ENCODE results near the gene TRIM63. TPM values are rescaled to one million over a fixed set of nuclear protein-coding genes. Genes with fewer than 3 reads are reported as not detected.

Gene TRIM63
- total RNA-seq, 1 experiment from 2014 or later, result 0.07 TPM

DNA sequence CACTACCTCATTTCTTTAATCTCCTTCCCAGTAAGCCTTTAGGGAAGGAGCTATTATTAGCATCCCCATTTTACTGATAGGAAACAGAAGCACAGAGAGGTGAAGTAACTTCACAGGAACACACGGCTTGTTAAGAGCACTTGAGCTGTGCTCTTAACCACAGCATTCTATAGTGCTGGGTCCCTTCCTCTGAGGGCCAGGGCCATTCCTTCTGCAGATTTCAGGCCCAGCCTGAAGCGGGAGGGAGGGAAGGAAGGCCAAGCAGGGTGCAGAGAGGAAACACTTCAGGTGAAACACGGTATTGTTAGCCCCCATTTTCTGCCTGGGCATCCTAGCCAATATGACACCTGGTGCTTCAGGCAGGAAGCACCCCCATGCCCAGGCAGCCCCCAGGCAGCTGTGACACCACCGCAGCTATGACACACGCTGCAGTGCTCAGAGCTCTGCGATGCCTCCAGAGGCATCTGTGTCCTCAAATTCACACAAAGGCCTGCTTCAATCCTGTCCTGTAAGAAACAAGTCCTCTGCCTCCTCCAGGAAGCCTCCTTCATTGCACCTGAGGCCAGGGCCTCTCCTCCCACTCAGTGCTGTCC, 50.4 kb downstream of the TRIM63 start:
- DNase-seq (ENCODE audit: low read depth), result no peak

- peak; percentile 43 for DNase-seq (ENCODE audit: low read depth)
Measured at GRCh38 chr1:26016258-26016952, 51.0 kb downstream of the TRIM63 start.

DNA sequence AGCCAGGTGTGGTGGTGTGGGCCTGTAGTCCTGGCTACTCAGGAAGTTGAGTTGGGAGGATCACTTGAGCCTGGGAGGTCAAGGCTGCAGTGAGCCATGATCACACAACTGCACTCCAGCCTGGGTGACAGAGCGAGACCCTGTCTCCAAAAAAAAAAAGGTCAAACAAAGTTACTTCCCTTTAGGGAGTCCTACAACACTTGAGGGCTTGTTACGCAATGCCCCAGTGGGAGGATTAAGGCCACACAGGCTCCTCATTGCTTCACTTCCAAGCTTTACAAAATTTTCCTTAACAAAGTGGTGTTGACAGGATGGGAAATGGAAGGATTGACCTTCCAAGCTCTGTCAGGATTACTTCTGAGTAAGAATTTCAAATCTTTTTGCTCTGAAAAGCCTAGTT, 52.1 kb downstream of the TRIM63 start:
- DNase-seq (ENCODE audit: low read depth), result peak; percentile 48

DNA sequence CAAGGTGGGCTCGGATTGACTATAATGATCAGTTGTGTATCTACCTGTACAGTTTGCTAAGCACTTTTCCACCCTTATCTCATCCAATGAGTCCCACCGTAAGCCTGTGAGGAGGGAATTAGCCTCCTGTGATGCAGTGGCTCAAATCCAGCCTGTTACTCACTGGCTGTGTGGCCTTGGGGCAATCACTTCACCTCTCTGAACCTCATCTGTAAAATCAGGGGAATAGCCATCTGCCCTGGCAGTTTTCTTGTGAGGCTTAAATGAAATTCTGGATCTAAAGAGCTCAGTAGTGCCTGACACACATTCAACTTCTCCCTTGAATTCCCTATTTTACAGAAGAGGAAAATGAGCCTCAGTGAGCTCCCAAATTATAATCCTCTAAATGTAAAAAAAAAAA, 53.3 kb downstream of the TRIM63 start:
- no peak for DNase-seq (ENCODE audit: low read depth)

- DNase-seq (ENCODE audit: low read depth), result no peak
Measured at GRCh38 chr1:26012864-26013263, 54.6 kb downstream of the TRIM63 start.

DNA sequence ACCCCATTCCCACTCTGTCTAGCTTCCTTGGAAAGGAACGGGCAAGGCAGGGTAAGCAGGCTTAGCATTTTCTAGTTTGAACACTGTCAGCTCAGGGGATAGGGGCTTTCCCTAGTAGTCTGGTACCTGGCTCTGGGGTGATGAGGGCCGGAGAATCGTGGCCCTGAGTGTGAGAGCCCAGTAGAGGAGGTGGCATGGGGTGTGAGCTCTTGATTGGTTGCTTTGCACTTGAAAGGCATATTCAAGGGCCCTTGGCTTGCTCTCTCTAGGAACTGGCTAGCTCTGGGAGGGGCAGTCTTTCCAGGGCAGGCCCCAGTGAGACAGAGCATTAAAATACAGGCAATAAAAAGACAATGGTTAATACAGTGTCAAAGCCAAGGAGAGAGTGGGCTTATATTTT, 56.6 kb downstream of the TRIM63 start:
- no peak for DNase-seq (ENCODE audit: low read depth)

GRCh38 chr1:26009796-26010447, 57.5 kb downstream of the TRIM63 start:
- DNase-seq (ENCODE audit: low read depth), result peak; percentile 37

GRCh38 chr1:26006710-26007109, 60.7 kb downstream of the TRIM63 start:
- no peak for DNase-seq (ENCODE audit: low read depth)

- DNase-seq (ENCODE audit: low read depth), result no peak
Measured at GRCh38 chr1:26005434-26006105, 61.9 kb downstream of the TRIM63 start.

GRCh38 chr1:26003756-26004155, 63.7 kb downstream of the TRIM63 start:
- no peak for DNase-seq (ENCODE audit: low read depth)

GRCh38 chr1:26003262-26003661, 64.2 kb downstream of the TRIM63 start:
- no peak for DNase-seq (ENCODE audit: low read depth)

Other genes starting within 250 kb of the TRIM63 start
- 45.0 and 45.6 TPM in 2 replicates for gene MTFR1L, start 247.7 kb downstream of the TRIM63 start, total RNA-seq (2014; rRNA removed; shearing (Covaris generic))
- gene AUNIP, start 208.2 kb downstream of the TRIM63 start, total RNA-seq (2014; rRNA removed; shearing (Covaris generic)), result 7.1 and 9.1 TPM in 2 replicates
- gene PAQR7, start 191.9 kb downstream of the TRIM63 start, total RNA-seq (2014; rRNA removed; shearing (Covaris generic)), result 6.5 and 6.8 TPM in 2 replicates
- 377 and 462 TPM in 2 replicates for gene STMN1, start 161.2 kb downstream of the TRIM63 start, total RNA-seq (2014; rRNA removed; shearing (Covaris generic))
- gene PAFAH2, start 69.6 kb downstream of the TRIM63 start, total RNA-seq (2014; rRNA removed; shearing (Covaris generic)), result 5.1 and 7.5 TPM in 2 replicates
- 0.34 TPM in 1 of 2 replicates, not detected in the other for gene EXTL1, start 45.9 kb downstream of the TRIM63 start, total RNA-seq (2014; rRNA removed; shearing (Covaris generic))
- 0.52 and 1.8 TPM in 2 replicates for gene SLC30A2, start 21.5 kb downstream of the TRIM63 start, total RNA-seq (2014; rRNA removed; shearing (Covaris generic))
- gene PDIK1L, start 44.2 kb upstream of the TRIM63 start, total RNA-seq (2014; rRNA removed; shearing (Covaris generic)), result 9.0 and 9.3 TPM in 2 replicates
- gene FAM110D, start 91.4 kb upstream of the TRIM63 start, total RNA-seq (2014; rRNA removed; shearing (Covaris generic)), result not detected in 2 replicates
- not detected in 2 replicates for gene C1orf232, start 101.3 kb upstream of the TRIM63 start, total RNA-seq (2014; rRNA removed; shearing (Covaris generic))
- gene ZNF593, start 102.3 kb upstream of the TRIM63 start, total RNA-seq (2014; rRNA removed; shearing (Covaris generic)), result 22.4 and 23.0 TPM in 2 replicates
- gene ZNF593OS, start 104.2 kb upstream of the TRIM63 start, total RNA-seq (2014; rRNA removed; shearing (Covaris generic)), result not detected in 2 replicates
- 0.49 TPM in 1 of 2 replicates, not detected in the other for gene CNKSR1, start 109.9 kb upstream of the TRIM63 start, total RNA-seq (2014; rRNA removed; shearing (Covaris generic))
- gene CATSPER4, start 123.0 kb upstream of the TRIM63 start, total RNA-seq (2014; rRNA removed; shearing (Covaris generic)), result not detected in 2 replicates
- gene CEP85, start 166.6 kb upstream of the TRIM63 start, total RNA-seq (2014; rRNA removed; shearing (Covaris generic)), result 28.6 and 43.0 TPM in 2 replicates
- 268 and 302 TPM in 2 replicates for gene SH3BGRL3, start 212.5 kb upstream of the TRIM63 start, total RNA-seq (2014; rRNA removed; shearing (Covaris generic))
- 4.1 and 7.3 TPM in 2 replicates for gene UBXN11, start 239.0 kb upstream of the TRIM63 start, total RNA-seq (2014; rRNA removed; shearing (Covaris generic))

Measured in M059J (cell line).